Activated CD4-positive, alpha-beta T cell treated with anti-CD3 and anti-CD28 coated beads for 24 hours (primary cell): ENCODE results near the gene MTARC2.

Source experiments
- DNase-seq, 2 donors: peaks; one replicate each; pipeline ENCODE4 v3.0.0-alpha.2; 2020; ENCODE audit warnings: low read depth in 2 of 2

Gene MTARC2

DNA sequence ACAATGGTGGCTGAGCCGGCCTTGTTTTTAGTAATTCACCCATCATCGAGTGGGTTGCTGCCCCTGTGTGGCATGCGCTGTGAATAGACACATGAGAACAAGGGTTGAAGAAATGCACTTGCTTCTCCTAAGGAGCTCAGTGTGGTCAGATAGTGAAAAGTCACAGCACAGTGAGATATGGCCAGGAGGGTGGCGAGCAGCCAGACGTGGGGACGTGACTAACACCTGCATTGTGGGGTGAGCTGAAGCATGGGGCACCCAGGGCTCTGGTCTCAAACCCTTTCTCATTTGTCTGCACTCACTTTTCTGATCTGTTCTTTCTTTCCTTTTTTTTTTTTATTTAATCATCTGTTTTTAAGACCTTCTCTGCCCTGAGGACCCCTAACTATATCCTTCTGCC lies 52.1 kb downstream of the MTARC2 start:
- DNase-seq = no peak

DNA sequence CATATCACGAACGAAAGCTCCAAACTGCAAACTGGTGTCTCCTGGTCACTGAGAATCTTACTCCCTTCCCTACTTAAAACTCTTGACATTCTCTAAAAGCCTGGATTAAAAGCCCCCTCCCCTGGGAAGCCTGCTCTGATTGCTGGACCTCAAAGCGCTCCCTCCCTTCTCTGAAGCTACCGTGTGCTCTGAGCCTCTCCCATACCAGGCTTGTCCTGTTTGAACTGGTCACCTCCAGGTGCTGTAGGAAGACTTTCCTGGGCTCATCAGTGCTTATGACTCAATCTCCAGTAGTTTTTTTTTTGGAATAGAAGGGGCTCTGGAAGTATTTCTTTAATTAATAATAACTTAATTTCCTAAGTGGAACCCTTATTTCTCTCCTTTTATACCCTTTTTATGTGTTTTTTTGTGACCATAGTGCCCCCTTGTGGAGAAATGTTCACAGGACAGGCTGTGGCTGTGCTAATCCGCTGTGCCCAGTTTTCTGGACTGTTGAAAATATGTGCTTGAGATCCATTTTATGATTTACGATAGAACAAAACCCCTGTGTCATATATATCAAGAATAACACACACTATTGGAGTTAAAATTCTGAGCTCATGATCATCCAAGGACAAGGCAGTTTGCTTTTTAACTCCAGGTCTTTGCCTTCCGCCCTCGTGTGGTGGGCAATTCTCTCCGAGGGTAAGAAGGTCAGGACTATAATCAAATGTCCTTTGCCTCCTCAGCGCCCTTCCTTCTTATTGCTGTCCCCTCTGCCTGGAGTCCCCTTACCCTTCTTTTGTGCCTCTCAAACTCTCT lies 55.5 kb downstream of the MTARC2 start:
- DNase-seq = no peak

DNA sequence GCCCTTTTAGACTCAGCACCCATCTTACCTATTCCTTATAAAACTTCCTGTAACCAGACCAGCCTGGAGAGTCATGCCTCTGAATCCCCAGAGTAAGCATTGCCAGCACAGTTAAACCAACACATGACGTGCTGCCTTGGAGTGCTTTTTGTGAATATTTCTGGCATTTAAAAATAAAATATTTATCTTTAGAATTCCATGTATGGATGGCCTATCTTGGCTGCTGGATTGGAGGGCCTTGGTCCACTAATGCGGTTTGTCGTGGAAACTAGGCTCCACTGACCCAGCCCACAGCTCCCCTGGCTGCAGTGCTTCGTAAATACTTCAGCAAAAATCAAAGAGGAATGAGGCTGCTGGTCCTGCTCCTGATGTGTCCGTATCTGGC lies 56.1 kb downstream of the MTARC2 start:
- no peak for DNase-seq

DNA sequence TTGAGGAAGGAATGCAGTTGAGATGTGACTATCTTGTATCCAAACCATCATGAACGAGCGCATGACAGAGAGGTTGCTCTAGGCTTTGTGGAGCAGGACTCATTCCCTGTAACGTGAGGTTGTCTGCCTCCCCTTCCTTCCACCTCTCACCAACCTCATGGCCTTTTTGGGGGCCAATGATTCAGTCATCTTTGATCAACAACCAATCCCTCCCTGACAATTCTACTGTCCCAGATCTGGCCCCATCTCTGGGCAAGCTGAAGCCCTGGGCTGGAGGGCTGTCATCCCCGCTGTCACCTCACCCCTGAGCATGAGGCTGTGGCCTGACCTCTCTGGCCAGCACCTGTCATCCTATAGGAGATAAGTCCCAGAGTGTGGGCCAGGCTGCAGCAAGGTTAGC lies 58.3 kb downstream of the MTARC2 start:
- no peak for DNase-seq

DNA sequence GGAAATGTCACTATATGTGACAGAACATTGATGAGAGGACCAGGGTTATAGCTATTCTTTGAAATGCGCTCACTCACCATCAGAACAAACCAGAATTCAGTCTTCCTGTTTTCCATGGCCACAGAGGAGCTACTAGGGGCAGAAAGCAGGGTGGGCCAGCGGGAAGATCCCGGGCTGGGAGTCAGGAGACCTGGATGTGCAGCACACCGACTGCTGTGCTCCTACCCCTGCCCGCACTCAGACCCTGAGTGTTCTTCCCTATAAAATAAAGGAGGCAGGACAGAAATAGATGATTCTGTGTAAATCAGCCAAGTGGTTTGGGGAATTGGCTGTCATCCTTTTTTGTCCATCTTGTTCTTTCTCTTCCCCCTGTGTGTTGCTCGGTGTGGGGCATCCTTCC lies 59.6 kb downstream of the MTARC2 start:
- DNase-seq = no peak

DNA sequence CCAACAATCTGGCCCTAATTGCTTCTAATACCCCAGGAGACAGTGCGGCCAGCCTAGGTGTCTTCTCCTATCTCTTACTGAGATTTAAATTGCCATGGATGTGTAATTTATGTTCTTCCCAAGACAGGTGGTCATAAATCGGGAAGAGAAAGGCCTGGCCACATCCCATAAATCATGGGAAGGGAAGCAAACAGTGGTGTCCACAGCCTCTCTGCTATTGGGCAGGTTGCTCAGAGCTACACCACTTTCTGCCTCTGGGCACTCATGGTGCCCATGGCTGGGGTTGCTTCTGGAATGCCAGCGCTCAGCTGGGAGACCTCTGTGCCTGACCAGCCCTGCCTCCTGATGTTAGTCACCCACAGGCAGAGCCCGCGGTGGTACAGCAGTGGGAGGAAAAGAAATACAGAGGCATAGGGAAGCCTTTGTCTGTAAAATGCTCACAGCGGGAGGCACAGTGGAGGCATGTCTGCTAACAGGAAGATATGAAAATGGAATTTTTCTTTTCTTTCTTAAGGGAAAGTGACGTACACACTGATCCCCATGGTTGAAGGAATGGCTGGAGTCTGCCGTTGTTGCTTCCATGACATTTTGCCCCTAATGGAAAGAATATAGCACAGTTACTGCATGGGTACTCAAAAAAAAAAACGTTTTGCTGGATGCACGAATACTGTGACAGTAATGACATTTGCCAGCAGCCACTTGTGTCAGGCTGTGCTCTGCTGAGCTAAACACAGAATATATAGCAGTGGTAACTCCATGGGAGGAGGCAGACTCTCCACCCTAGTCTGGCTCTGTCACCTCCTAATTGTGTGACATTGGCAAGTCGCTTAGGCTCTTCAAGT lies 60.4 kb downstream of the MTARC2 start:
- no peak for DNase-seq

DNA sequence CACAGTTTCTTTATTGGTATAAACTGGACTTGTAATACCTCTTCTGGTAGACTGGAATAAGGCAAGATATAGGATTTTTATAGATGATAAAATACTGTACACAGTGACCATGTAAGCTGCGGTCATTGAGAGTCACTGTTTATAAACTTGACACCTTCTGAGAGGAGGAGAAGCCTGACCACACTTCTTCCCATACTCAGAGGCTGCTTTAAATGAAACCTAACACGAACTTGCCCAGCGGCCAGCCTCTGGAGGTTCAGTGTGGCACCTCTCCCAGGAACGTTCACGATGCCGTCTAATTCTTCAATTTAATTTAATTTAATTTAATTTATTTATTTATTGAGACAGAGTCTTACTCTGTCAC lies 61.0 kb downstream of the MTARC2 start:
- DNase-seq = no peak

DNA sequence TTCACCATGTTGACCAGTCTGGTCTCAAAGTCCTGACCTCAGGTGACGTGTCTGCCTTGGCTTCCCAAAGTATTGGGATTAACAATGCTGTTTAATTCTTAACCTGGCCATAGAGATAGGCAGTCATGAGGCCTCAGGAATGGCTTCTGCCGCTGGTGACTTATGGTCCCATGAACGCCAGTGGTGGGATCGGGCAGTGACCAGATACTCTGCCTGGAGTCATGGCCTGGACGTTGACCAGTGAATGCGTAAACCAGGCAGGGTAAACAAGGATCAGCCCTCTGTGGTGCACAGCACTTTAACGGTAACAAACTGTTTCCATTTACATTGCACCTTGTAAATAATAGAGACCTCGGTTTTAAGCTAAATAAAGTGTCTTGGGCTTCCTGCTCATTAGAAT lies 61.6 kb downstream of the MTARC2 start:
- DNase-seq = no peak

DNA sequence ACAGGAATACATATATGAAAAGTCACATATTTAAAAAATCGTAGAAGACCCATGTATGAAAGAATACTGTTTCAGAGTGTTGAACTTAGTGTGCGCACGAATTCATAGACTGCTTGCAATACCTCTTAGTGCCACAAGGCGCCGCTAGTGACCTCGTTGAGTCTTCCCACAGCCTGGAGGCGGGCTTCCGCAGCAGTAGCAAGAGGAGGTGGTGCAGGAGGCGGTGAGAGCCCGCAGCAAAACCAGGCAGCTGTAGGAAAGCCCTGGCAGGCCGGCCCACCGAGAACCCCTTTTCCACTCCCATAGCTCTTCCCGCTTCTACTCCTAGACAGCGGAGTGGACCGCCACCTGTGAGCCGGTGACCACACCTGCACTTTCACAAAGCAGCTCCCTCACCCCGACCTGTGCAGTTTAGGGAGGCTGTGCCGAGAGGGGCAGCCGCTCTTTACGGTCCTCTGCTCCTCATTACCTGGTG lies 62.1 kb downstream of the MTARC2 start:
- peak; percentile 58 for DNase-seq

DNA sequence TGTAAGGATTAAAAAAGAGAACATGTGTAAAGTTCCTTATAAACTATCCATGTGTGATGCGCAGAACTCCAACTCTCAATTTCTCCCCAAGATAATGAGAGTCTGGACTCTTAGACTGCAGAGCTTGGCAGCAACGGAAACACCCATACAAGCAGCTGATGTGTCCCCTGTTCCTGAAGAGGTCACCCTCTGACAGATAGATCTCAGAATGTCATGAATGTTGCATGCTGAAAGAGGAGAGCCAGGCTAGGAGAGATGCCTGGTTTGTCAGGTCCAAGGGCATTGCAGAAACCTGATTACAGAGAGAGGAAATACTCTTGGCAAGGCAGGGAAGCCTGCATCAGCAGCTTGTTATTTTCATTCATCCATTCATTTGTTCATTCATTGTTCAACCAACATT lies 62.8 kb downstream of the MTARC2 start:
- no peak for DNase-seq

DNA sequence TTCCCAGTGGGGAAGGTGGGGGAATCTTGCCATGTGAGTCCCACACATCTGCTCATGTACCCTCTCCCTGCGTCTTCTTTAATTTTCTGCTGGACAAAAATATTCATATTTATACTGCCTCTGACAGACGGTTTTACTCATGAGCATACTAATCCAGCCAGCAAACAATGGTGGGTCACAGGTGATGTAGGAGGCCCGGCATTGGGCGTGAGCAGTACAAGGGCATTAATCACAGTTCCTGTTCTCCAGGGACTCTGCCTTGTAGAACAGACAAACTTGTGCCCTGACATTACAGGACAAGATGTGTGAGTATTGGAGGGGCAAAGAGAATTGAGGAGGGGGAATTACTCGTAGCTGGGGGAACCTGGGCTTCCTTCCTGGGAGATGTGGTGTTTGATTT lies 63.6 kb downstream of the MTARC2 start:
- DNase-seq = no peak

DNA sequence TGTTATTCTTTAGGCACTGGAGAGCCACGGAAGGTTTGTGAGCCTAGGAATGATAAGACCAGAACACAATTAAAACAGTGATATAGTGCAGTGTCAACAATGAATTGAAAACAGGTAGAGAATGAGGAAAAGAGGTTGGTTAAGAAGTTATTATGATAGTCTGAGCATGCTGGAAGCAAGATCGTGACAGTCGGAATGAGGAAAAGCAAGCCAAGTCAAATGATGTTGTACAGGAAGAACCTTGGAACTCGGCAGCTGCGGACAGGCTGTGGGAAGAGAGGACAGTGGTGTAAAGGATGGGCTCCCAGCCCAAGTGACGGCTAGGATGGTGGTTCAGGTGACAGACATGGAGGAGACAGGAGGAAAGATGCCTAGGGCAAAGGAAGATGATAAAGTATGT lies 64.2 kb downstream of the MTARC2 start:
- no peak for DNase-seq

DNA sequence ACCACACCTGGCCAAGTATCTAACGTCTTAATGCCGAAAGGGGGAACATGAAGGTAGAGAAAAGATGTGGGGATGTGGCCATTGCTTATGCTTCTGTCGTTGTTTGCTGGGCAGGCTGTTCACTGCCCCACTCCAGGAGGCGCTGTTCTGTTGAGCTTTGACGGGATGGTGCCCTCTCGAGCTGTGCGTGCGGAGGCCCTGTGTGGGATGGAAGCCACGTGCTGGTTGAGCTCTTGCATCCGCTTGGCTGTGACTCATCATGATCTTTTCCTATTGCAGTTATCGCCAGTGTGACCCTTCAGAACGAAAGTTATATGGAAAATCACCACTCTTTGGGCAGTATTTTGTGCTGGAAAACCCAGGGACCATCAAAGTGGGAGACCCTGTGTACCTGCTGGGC lies 64.9 kb downstream of the MTARC2 start:
- DNase-seq = no peak

DNA sequence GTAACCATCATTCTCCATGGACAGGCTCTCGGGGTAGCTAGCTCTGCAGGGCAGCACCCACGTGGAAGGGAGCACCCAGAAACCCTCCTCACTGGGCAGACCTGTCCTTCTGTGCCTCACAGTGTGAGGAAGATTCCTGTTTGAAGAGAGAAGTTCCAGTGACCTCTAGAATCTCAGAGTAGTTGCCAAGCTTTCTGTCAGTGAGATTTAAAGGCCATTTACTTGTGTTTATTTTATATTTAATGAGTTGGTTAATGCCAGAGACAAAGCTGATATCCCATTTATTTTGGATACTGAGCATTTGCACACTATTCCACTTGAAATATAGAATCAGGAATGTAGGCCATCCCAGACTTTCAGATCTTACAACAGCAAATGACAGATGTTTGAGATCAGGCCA lies 67.3 kb downstream of the MTARC2 start:
- DNase-seq = no peak

DNA sequence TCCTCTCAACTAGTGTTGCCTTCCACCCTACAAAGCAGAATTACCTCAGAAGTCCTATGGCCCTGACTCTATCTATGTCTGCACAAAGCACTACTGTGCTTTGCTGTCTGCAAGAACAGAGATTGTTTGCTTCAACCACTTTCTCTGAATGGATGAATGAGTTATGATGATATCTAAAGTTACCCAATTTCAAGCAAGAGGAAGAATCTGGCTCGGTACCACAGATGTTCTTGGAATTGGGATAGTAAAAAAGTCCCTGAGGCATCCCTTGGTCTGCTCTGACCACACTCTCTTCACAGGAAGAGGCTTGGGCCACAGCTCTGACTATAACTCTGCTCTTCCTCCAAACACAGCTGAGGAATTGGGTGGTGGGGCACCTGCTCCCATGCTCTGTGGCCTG lies 69.8 kb downstream of the MTARC2 start:
- DNase-seq = no peak

DNA sequence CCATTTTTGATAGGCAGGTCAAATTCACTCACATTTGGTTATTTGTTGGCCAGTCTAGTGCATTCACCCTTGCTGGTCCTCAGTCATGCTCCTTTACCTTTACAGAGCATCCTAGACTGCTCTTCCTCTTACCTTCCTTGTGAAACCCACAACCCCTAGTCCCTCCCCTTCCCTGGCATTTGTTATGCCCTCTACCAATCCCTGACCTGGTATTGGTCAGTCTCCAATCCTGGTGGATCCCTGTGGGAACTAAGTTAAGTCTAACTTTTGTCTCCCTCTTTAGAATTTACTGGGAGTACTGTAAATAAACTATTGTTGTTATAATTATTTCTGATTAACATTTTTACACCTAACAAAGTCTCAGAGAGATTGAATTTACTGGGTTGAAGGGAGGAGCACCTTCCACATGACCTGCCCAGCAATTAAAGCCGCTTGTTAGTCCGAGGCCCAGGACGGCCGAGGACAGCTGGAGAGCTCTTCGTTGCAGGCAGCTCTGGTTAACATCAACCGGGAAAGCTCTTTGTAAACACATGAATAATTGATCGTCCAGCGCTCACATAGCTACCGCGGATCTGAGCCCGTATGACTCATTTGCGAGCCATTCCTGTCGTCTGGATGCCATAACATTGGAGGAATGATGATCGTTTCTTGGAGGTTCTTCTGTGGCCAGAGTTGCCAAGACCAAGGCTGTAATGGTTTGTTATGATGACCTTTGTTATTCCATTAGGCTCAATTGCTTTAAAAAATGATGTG lies 70.5 kb downstream of the MTARC2 start:
- no peak for DNase-seq

DNA sequence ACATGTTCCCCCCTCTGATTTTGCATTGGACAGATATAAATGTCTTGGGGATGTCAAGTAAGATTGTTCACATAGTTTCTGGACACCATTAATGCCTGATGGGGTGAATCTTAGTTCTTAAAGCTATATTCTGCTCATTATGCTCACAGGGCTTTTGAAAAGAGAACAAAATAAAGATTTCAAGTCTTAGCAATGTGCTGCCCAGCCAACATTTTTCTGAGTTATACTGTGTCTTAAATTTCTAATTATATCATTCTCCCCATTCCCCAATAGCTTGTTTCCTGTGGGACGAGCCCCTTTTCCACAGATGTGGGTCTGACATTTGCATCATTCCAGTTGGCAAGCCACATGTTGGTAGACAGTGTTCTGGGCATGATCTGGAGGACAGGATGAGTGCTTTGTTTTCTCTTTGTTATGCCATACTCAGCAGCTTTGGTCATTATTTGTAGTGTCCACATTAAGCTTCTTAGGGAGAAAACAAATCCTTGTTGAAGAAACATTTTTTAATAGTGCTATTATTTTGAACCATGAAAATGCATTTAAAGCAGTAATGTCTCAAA lies 71.4 kb downstream of the MTARC2 start:
- DNase-seq = no peak

DNA sequence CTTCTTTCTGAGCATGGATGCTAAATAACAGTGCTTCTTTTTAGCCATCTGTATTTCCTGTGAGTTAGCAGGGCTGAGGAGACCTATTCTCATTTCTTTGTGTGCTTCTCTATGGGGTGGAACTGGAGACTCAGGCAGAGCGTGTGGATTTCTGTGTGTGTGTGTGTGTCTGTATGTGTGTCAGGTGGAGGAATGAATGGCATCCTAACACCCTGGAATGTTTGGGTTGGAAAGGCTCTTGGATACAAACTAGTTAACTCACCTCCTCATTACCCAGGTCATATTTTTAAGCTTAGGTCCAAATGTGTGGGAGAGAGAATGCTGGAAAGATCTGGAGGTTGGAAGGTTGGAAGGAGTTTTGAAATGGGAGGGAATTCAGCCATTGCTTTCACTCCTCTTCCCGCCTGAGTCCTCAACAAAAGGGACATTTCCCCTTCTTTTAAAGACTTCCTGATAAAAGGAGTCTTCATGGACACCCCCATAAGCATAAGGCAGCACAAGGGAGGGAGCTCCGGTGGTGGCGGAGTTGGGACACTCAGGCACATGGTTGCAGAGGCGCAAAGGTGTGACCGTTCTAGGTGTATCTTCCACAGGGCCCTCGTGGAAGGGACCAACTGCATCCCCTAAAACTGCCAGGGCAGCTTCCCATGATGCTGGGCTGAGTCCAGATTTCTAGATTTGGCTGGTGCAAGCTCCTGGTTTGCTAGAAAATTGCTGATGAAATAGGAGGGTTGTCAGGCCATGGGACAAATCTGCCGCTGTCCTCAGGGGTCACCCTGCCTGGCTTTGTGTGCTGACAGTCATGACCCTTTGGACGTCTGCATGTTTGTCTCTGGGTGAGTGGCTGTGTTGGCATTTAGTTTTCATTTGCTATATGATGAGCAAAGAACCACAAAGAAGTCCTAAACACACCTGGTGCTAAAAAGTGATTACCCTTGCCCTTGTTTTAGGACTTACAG lies 76.2 kb downstream of the MTARC2 start:
- no peak for DNase-seq

DNA sequence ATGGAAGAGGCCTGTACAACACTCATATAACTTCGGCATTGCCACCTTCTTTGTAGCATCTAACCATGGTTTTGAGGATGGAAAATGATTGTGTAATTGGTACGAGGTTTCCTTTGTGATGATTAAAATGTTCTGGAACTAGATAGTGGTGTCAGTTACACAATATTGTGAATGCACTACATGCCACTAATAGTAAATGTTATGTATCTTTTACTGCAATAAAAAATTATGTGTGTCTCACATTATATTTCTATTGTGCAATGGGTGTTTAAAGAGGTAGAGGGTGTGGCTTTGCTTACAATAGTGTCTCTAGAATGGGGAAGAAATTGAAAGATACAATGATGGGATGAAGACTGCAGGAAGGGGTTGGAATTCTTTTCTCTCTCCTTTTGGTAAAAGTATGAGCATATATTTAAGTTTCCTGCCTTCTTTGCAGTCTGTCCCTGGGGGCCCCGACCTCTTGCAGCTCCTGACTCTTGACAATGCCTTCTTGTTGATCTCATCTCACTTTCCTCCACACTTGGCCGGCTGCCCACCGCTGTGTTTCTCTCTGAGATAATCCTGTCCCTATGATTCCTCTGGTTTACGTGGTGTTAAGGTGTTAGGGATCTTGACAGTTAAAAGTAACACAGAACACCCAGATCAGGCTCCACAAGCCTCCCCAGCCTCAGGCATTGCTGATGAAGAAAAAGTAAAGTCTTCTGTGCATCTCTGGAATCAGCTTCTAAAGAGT lies 77.9 kb downstream of the MTARC2 start:
- DNase-seq = no peak

DNA sequence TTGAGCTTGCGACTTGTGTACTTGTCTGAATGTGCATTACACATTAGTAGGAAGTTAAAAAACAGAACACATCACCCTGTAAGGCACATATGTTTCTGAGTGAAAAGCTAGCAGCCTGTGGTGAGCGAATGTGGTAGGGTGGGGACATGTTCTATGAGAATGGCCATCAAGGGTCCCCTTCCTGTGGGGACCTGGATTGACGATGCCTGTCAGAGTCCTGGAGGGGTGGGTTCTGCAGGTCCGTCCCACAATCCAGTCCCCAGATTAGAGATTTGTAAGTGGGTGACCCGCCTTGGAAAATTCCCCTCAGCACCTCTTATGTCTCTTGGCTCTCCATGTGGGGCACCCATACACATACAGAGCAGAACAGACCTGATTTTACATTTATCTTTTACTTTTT lies 78.6 kb downstream of the MTARC2 start:
- no peak for DNase-seq
